NB4 (cell line): ENCODE data around the gene TM4SF4.

ENCODE experiments used
- MYC ChIP-seq: IDR thresholded peaks from 2 replicates; pipeline ENCODE4 v1.6.1; 2011; ENCODE audit warnings: low read depth, low read length
- POLR2A ChIP-seq: IDR thresholded peaks from 2 replicates; pipeline ENCODE4 v1.6.1; 2011; ENCODE audit warnings: mild to moderate bottlenecking; ENCODE audit not compliant: insufficient read length; ENCODE audit errors: extremely low read depth
- TF ChIP-seq, protein P1 (sequence below): IDR thresholded peaks from one replicate; pipeline ENCODE4 v1.5.1; 2012; ENCODE audit warnings: low read depth, low read length
- TF ChIP-seq, protein P2 (sequence below): IDR thresholded peaks from 2 replicates; pipeline ENCODE4 v1.6.1; 2011; ENCODE audit warnings: low read depth, low read length

DNA sequence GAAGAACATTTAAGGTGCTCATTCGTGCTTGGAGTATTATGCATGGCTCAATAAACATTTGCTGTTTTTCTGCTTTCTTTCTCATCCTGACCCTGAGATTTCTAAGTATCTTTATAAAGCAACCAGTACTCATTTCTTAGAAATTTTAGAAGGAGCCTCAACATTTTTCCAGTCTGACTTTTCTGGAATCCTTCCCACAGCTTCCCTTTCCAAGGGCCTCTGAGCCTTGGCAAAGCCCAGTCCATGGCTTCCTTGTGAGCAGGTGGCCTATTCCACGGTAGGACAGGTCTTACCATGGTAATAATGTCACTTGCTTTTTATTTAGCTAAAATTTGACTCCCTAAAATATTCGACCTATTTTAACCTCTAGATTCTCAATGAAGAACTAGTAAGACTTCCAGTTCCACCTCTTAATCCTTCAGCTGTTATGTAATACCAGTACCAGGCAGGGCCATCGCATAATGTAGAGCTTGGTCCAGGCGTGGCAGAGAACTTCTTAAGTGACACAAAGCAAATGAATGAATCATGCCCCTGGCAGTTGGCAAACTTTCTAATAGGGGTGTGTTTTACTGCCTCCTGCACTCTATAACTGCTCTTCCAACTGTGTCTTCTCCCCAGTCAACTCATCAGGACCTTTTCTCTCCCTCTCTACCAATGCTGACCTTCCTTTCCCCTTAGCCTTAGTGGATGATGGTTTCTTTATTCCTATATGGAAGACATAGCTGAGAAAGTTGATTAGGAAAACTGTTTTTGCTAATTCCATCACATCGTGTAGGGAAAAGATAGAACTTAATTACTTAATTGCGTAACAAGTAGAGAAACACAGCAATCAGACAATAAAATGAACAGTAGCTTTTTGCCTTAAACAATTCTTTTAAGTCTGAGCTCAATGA is 894 bp upstream of the TM4SF4 start:
- TF ChIP-seq, protein P1, sequence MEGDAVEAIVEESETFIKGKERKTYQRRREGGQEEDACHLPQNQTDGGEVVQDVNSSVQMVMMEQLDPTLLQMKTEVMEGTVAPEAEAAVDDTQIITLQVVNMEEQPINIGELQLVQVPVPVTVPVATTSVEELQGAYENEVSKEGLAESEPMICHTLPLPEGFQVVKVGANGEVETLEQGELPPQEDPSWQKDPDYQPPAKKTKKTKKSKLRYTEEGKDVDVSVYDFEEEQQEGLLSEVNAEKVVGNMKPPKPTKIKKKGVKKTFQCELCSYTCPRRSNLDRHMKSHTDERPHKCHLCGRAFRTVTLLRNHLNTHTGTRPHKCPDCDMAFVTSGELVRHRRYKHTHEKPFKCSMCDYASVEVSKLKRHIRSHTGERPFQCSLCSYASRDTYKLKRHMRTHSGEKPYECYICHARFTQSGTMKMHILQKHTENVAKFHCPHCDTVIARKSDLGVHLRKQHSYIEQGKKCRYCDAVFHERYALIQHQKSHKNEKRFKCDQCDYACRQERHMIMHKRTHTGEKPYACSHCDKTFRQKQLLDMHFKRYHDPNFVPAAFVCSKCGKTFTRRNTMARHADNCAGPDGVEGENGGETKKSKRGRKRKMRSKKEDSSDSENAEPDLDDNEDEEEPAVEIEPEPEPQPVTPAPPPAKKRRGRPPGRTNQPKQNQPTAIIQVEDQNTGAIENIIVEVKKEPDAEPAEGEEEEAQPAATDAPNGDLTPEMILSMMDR = no peak
- TF ChIP-seq, protein P2, sequence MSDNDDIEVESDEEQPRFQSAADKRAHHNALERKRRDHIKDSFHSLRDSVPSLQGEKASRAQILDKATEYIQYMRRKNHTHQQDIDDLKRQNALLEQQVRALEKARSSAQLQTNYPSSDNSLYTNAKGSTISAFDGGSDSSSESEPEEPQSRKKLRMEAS = no peak
- TF ChIP-seq POLR2A (no peak), MYC (no peak)
